Activated CD4-positive, alpha-beta memory T cell treated with anti-CD3 and anti-CD28 coated beads, Interleukin-2, amount 10 ng/mL, durations not matched to agents 7 days and 5 days (primary cell): ENCODE data around the gene SERAC1. TPM values are rescaled to one million over a fixed set of nuclear protein-coding genes. Genes with fewer than 3 reads are reported as not detected.

Source experiments
- CTCF ChIA-PET: fragments of 350-600 bp; sonication (Branson Sonifier 250); formaldehyde crosslinking; loops from one replicate; lab custom pipeline; 2021; ENCODE audit warnings: antibody characterized with exemption, inconsistent platforms; lab: Charles Lee
- POLR2A ChIA-PET: fragments of 350-600 bp; sonication (Branson Sonifier 250); formaldehyde crosslinking; loops from one replicate; lab custom pipeline; 2021; ENCODE audit warnings: antibody characterized with exemption; lab: Charles Lee
- DNase-seq: peaks from one replicate; pipeline ENCODE4 v3.0.0-alpha.2; 2020
- H3K27ac Mint-ChIP-seq: one replicate; pipeline ENCODE4 v1.8.0; 2021; ENCODE audit warnings: mild to moderate bottlenecking, mixed read lengths
- H3K27me3 Mint-ChIP-seq: one replicate; pipeline ENCODE4 v1.8.0; 2021; ENCODE audit warnings: mixed read lengths
- H3K36me3 Mint-ChIP-seq: one replicate; pipeline ENCODE4 v1.8.0; 2021; ENCODE audit warnings: low read depth, mixed read lengths
- H3K4me1 Mint-ChIP-seq: one replicate; pipeline ENCODE4 v1.8.0; 2021; ENCODE audit warnings: mixed read lengths
- H3K4me3 Mint-ChIP-seq: one replicate; pipeline ENCODE4 v1.8.0; 2021; ENCODE audit warnings: mild to moderate bottlenecking, mixed read lengths
- H3K9me3 Mint-ChIP-seq: one replicate; pipeline ENCODE4 v1.8.0; 2021; ENCODE audit warnings: mixed read lengths
- total RNA-seq, 2 experiments: library from RNA; stranded (reverse); gene quantifications; one replicate each; pipeline ENCODE4 v1.2.3, GENCODE V29; 2021

SERAC1 gene
- total RNA-seq, 2 experiments from 2014 or later, result 6.1 to 7.0 TPM

DNA sequence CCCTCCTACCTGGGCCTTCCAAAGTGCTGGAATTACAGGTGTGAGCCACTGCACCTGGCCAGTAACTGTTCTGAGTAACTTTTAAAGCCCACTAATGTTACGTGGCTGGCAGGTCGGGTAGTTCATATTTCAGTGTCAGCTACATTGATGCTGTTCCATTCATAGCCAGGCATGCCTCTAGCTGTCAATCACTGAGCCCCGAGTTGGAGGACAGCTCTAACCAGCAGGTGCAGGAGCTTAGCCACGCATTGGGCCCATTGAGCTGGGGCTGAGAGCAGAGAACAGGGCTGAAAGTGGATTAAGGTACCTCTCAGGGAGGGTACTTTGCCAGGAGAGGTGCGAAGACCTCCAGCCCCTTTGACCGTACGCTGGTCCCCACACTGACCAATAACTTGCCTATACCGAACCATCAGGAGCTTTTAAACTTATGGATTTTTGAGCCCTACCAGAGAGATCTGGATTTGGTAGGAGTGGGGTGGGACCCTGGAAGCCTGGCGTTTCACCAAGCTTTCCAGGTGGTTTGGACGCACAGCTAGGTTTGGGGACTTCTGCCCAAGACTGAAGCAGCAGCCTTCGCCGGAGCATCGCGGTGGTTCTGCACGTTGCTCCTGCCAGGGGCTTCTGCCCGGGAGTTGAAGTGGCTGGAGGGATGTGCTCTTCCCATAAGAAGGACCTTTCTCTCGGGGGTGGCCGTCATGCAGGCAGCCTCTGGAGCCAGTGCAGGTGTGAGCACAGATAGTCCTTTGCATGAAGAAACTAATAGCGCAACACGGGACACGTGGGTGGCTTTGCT lies 82.6 kb downstream of the SERAC1 start:
- CTCF ChIA-PET, result interaction anchor here (1.3 to 2.6 kb wide), 3 partner anchors 12 to 59 kb away, joined by 3 to 7 read pairs (median 4); no protein-coding TSS in a partner anchor
- no peaks in the 10 kb centered on the region for H3K9me3 Mint-ChIP-seq
- POLR2A ChIA-PET, result no interaction called here
- no peak for DNase-seq
- H3K4me1 Mint-ChIP-seq, result peaks cover 12% of the 10 kb centered on the region
- H3K27me3 Mint-ChIP-seq, result no peaks in the 10 kb centered on the region
- no peak overlapping the region for H3K4me3 Mint-ChIP-seq
- peaks cover 75% of the 10 kb centered on the region for H3K36me3 Mint-ChIP-seq
- no peak overlapping the region for H3K27ac Mint-ChIP-seq

DNA sequence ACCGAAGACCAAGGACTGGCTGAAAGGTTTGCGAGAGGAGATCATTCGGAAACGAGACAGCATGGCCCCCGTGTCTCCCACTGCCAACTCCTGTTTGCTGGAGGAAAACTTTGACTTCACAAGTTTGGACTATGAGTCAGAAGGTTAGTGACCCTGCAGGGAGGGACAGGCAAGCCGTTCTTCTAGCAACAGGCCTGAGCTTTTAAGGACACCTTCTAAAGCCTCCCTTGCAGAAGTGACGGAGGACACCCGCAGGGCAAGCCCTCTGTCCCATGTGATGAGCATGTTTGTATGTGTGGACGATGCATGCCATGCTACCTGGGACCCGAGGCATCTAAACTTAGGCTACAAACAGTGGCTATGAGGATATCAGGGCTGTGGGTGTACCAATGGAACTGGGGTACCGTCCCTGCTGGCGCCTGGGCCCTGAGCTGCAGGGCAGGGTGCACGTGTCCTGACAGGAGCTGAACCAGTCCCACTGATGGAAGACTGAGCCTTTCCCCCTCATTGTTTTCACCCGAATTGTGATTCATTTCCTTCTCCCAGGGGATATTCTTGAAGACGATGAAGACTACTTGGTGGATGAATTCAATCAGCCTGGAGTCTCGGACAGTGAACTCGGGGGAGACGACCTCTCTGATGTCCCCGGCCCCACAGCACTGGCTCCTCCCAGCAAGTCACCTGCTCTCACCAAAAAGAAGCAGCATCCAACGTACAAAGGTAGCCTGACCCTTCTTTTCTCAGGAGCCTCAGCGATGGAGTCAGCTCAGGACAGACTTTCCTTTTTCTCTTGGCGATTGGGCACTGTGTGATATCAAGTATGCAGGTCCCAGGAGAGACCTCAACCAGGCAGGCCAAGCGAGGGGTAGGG lies 84.4 kb downstream of the SERAC1 start:
- DNase-seq, result no peak
- H3K4me3 Mint-ChIP-seq, result no peak overlapping the region
- H3K27ac Mint-ChIP-seq, result no peak overlapping the region
- CTCF ChIA-PET, result interaction anchor here (3.4 kb wide), 1 partner anchor 12 kb away, joined by 22 read pairs; no protein-coding TSS in a partner anchor
- H3K4me1 Mint-ChIP-seq, result peaks cover 12% of the 10 kb centered on the region
- H3K36me3 Mint-ChIP-seq, result peaks cover 68% of the 10 kb centered on the region
- POLR2A ChIA-PET, result no interaction called here
- H3K9me3 Mint-ChIP-seq, result no peaks in the 10 kb centered on the region
- H3K27me3 Mint-ChIP-seq, result no peaks in the 10 kb centered on the region

DNA sequence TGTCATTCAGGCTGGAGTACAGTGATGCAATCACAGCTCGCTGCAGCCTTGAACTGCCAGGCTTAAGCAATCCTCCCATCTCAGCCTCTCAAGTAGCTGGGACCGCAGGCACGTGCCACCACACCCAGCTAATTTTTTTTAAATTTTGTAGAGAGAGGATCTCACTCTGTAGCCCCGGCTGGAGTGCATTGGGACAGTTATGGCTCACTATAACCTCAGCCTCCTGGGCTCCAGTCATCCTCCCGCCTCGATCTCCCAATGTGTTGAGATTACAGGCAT lies 86.5 kb downstream of the SERAC1 start:
- H3K4me1 Mint-ChIP-seq, result peaks cover 9% of the 10 kb centered on the region
- no peak overlapping the region for H3K4me3 Mint-ChIP-seq
- H3K27ac Mint-ChIP-seq, result no peak overlapping the region
- ChIA-PET POLR2A (no interaction called here), CTCF (interaction anchor here (3.4 kb wide), 1 partner anchor 10 kb away, joined by 22 read pairs; no protein-coding TSS in a partner anchor)
- H3K36me3 Mint-ChIP-seq, result peaks cover 64% of the 10 kb centered on the region
- no peaks in the 10 kb centered on the region for H3K9me3 Mint-ChIP-seq
- H3K27me3 Mint-ChIP-seq, result no peaks in the 10 kb centered on the region
- DNase-seq, result no peak

DNA sequence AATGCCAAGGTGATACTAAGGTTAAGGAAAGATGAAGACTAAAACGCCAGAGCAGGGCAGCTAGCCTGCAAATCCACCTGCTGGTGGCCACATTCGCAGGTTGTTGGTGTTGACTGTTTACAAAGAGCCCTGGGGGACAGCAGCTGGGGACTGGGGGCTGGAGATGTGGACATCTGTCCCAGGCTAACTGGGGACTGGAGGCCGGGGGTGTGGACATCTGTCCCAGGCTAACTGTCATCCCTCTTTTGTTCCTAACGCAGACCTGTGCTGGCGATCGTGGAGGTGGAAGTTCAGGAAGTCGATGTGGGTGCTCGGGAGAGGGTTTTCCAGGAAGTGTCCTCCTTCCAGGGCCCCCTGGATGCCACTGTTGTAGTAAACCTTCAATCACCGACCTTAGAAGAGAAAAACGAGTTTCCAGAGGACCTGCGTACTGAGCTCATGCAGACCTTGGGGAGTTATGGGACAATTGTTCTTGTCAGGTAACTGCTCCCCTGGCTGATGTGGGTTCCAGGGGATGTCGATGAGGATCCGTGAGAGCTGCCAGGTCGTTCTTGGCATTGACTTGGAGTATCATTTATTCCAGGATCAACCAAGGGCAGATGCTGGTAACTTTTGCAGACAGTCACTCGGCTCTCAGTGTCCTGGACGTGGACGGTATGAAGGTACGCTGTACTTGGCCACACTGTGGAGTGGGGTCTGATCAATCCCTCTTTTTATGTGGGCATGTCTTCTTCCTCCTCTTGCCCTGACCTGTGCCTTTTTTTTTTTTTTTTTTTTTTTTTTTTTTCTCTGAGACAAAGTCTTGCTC lies 87.0 kb downstream of the SERAC1 start:
- H3K27me3 Mint-ChIP-seq, result no peaks in the 10 kb centered on the region
- no peak overlapping the region for H3K4me3 Mint-ChIP-seq
- ChIA-PET POLR2A (no interaction called here), CTCF (interaction anchor here (3.4 kb wide), 1 partner anchor 9 kb away, joined by 22 read pairs; no protein-coding TSS in a partner anchor)
- no peak for DNase-seq
- peaks cover 4% of the 10 kb centered on the region for H3K4me1 Mint-ChIP-seq
- H3K36me3 Mint-ChIP-seq, result peaks cover 64% of the 10 kb centered on the region
- no peaks in the 10 kb centered on the region for H3K9me3 Mint-ChIP-seq
- no peak overlapping the region for H3K27ac Mint-ChIP-seq

GRCh38 chr6:158078320-158078719 lies 89.7 kb downstream of the SERAC1 start:
- H3K9me3 Mint-ChIP-seq, result no peaks in the 10 kb centered on the region
- CTCF ChIA-PET, result no interaction called here
- DNase-seq, result no peak
- H3K36me3 Mint-ChIP-seq, result peaks cover 67% of the 10 kb centered on the region
- POLR2A ChIA-PET, result no interaction called here
- H3K4me1 Mint-ChIP-seq, result peaks cover 2% of the 10 kb centered on the region
- no peak overlapping the region for H3K27ac Mint-ChIP-seq
- H3K4me3 Mint-ChIP-seq, result no peak overlapping the region
- H3K27me3 Mint-ChIP-seq, result no peaks in the 10 kb centered on the region

DNA sequence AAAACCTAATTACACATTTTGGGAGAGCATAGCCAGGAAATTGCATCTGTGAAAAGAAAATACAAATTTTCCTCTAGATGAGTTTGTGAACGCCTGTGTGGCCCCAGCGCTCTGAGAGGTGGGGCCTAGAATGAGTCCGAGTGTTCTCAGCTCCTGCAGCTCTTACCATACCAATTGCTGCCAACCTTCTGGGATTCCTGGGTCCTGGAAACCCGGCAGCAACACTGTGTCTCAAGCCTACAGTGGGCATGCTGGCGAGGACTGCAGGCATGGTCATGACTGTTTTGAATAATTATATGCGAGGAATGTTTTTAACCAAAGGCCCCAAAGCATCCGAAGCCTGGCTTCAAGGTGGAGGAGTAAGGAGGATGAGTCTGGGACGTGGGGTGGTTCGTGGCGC lies 90.4 kb downstream of the SERAC1 start:
- DNase-seq, result no peak
- POLR2A ChIA-PET, result no interaction called here

GRCh38 chr6:158076548-158076947 lies 91.5 kb downstream of the SERAC1 start:
- H3K27me3 Mint-ChIP-seq, result no peaks in the 10 kb centered on the region
- no peaks in the 10 kb centered on the region for H3K9me3 Mint-ChIP-seq
- H3K36me3 Mint-ChIP-seq, result peaks cover 63% of the 10 kb centered on the region
- no peak overlapping the region for H3K27ac Mint-ChIP-seq
- no peak overlapping the region for H3K4me3 Mint-ChIP-seq
- no peak for DNase-seq
- ChIA-PET CTCF (no interaction called here), POLR2A (no interaction called here)
- peaks cover 13% of the 10 kb centered on the region for H3K4me1 Mint-ChIP-seq

More for the DNA sequence above, 90.4 kb downstream of the SERAC1 start:
- Mint-ChIP-seq H3K27me3 (no peaks in the 10 kb centered on the region), H3K27ac (no peak overlapping the region), H3K36me3 (peaks cover 61% of the 10 kb centered on the region), H3K4me1 (peaks cover 2% of the 10 kb centered on the region), H3K9me3 (no peaks in the 10 kb centered on the region), H3K4me3 (no peak overlapping the region)
- CTCF ChIA-PET, result no interaction called here

GRCh38 chr6:158073776-158074175 lies 94.3 kb downstream of the SERAC1 start:
- POLR2A ChIA-PET, result interaction anchor here (0.8 kb wide), 1 partner anchor 91 kb away, joined by 4 read pairs; no protein-coding TSS in a partner anchor

DNA sequence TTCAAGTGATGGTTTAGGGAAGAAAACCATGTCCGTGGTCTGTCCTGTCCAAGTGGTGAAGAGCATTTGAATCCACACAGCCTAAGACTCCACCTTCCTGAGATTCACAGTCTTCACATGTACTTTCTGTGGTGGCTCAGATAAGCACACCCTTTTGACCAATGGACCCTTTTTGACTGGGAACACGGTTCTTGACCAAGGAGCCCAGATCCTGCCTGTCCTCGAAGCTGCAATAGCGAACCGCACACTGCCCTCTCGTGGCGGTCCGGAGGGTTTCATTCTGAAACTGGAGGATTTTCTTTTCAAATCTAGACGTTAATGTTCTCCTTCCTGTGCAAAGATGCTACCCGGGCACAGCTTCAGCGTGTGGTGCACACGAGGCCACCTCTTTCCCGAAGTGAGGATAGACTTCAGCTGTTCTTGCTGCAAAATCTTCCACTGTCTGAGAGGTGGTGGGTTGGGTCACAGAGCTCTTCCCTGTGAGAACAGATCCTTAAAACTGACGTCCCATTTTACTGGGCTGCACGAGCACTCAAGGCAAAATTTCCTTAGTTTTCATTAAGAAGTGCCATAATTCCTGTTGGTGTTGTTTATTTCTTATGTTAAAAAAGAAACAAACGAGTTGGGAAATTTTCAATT lies 95.9 kb downstream of the SERAC1 start:
- peaks cover 67% of the 10 kb centered on the region for H3K36me3 Mint-ChIP-seq
- ChIA-PET POLR2A (interaction anchor here (1.0 to 2.1 kb wide), 5 partner anchors 12 to 90 kb away, joined by 3 to 10 read pairs (median 4); partner anchors contain the start of gene SYNJ2), CTCF (interaction anchor here (0.7 to 6.8 kb wide), 32 partner anchors 10 to 1218 kb away, joined by 3 to 60 read pairs (median 4); partner anchors contain the start of gene SYNJ2)
- peak; percentile 74 for DNase-seq
- H3K27me3 Mint-ChIP-seq, result no peaks in the 10 kb centered on the region
- no peaks in the 10 kb centered on the region for H3K9me3 Mint-ChIP-seq
- peaks cover 46% of the 10 kb centered on the region for H3K4me1 Mint-ChIP-seq
- no peak overlapping the region for H3K27ac Mint-ChIP-seq
- no peak overlapping the region for H3K4me3 Mint-ChIP-seq

More at GRCh38 chr6:158073776-158074175, 94.3 kb downstream of the SERAC1 start:
- Mint-ChIP-seq H3K27ac (no peak overlapping the region), H3K9me3 (no peaks in the 10 kb centered on the region), H3K36me3 (peaks cover 68% of the 10 kb centered on the region), H3K4me1 (peaks cover 33% of the 10 kb centered on the region), H3K27me3 (no peaks in the 10 kb centered on the region), H3K4me3 (no peak overlapping the region)
- CTCF ChIA-PET, result interaction anchor here (0.8 to 6.8 kb wide), 8 partner anchors 13 to 317 kb away, joined by 3 to 60 read pairs (median 10); partner anchors contain the start of gene SYNJ2
- no peak for DNase-seq

DNA sequence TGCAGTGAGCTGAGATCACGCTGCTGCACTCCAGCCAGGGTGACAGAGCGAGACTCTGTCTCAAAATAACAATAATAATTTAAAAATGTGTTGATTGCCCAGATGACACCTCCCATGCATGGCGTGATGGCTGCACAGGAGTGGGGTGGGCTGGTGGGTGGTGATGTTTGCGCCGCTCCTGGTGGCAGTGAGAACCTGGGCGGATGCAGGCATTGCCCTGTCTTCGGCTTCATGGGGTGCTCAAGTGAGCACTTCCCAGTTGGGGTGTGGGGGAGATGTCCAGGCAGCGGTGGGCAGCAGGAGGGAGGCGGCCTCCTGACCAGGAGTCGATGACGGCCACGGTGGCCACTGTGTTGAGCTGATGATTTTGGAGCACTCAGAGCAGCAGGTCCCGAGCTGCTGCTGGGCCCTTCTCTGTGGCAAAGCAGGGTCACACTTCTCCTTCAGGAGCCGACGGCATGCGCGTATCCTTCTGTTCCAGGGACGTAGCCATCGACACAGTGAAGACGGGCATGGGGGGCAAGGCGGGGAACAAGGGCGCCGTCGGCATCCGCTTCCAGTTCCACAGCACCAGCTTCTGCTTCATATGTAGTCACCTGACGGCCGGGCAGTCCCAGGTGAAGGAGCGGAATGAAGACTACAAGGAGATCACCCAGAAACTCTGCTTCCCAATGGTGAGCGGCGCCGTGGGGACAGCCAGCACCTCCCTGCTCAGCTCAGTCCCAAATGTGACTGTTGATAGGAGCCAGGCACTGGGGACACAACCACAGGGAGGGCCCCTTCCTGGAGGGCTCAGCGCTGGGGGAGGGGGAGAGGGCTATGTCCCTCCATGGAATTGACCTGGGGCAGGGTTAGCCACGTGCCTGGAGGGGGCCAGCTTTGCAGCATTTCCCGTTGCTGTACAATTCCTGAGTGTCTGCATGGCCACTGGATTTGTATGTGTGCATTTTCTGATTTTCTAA lies 96.7 kb downstream of the SERAC1 start:
- ChIA-PET CTCF (interaction anchor here (0.7 to 6.8 kb wide), 23 partner anchors 10 to 405 kb away, joined by 3 to 60 read pairs (median 5); partner anchors contain the start of gene SYNJ2), POLR2A (interaction anchor here (0.6 to 2.1 kb wide), 5 partner anchors 11 to 999 kb away, joined by 3 to 10 read pairs (median 4); partner anchors contain the start of gene SYNJ2)
- peaks cover 49% of the 10 kb centered on the region for H3K4me1 Mint-ChIP-seq
- no peaks in the 10 kb centered on the region for H3K9me3 Mint-ChIP-seq
- no peak for DNase-seq
- H3K27me3 Mint-ChIP-seq, result no peaks in the 10 kb centered on the region
- peaks cover 68% of the 10 kb centered on the region for H3K36me3 Mint-ChIP-seq
- H3K27ac Mint-ChIP-seq, result no peak overlapping the region
- H3K4me3 Mint-ChIP-seq, result no peak overlapping the region

DNA sequence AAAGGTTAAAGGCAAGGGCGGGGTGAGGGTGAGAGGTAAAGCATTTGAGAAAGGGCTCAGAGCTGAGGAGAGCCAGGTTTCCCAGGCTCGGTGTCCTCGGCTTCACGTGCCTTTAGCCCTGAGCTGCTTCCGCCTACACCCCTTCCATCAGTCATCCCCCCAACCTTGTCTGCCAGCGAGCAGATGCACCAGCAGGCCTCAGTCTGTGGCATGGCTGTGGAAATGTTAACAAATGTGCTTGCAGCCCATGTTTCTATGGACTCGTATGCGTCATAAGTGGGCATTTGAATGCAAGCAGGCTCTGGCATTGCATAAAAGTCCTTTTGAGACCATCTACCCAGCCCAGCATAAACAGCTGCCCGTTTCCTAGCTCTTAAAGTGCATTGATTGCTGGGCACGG lies 97.5 kb downstream of the SERAC1 start:
- no peaks in the 10 kb centered on the region for H3K9me3 Mint-ChIP-seq
- POLR2A ChIA-PET, result interaction anchor here (0.6 kb wide), 1 partner anchor 1000 kb away, joined by 3 read pairs; no protein-coding TSS in a partner anchor

More for the DNA sequence above, 97.5 kb downstream of the SERAC1 start:
- CTCF ChIA-PET, result interaction anchor here (1.0 to 6.8 kb wide), 9 partner anchors 9 to 314 kb away, joined by 3 to 60 read pairs (median 5); partner anchors contain the start of gene SYNJ2
- no peaks in the 10 kb centered on the region for H3K27me3 Mint-ChIP-seq
- H3K27ac Mint-ChIP-seq, result no peak overlapping the region
- peaks cover 68% of the 10 kb centered on the region for H3K36me3 Mint-ChIP-seq
- DNase-seq, result no peak
- H3K4me1 Mint-ChIP-seq, result peaks cover 52% of the 10 kb centered on the region
- H3K4me3 Mint-ChIP-seq, result no peak overlapping the region
